ENCODE data around the gene HTATIP2. TPM values are rescaled to one million over a fixed set of nuclear protein-coding genes. Genes with fewer than 3 reads are reported as not detected.
"Not testable (repeated sequence)": the region's sequence is repeated elsewhere in the genome, so short reads cannot be mapped to it uniquely, and the experiment has no call there.

The HTATIP2 gene
- total RNA-seq, 3 donors from 2014 or later, result 36.6 to 44.3 (median 37.8) TPM

DNA sequence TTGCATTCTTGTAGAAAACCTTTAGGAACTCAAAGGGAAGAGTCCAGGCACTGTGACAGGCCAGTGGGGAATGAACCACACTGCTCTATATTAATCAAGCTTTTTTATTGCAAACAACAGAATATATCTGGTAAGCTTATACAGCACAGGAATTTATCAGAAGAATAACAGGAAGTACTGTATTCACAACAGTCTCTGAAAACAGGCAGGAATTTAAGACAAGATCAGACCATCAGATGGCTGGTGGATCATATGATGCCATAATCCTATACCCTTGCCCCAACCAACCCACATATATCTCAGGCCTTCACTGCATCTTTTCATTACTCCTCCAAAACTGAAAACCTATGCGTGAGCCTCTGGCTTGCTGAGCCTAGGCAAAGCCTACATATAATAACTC is 1.0 kb upstream of the HTATIP2 start:
- Mint-ChIP-seq H3K36me3 (ENCODE audit: insufficient read depth) (peaks cover 9% of the 10 kb centered on the region), H3K4me1 (ENCODE audit: low read depth) (peaks cover 57% of the 10 kb centered on the region), H3K4me3 (peak overlapping the region; percentile 87), H3K27me3 (ENCODE audit: low read depth) (no peaks in the 10 kb centered on the region), H3K9me3 (no peaks in the 10 kb centered on the region)
- DNase-seq (no peak), ATAC-seq (no peak)

DNA sequence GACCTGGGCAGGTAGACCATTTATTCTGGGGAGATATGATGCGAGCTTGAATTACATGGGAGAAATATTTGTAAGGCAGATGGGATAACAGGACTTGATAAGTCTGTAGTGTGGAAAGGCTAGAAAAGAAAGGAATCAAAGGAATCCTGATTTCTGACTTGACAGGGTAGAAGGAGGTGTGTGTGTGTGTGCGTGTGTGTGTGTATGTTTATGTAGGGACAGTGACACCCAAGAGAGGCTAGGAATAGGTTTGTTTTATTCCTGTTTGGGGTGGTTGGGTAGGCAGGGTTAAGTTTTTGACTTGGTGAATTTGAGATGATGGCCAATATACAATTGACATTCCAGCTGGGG is 390 bp upstream of the HTATIP2 start:
- DNase-seq (no peak), ATAC-seq (no peak)
- Mint-ChIP-seq H3K27me3 (ENCODE audit: low read depth) (no peaks in the 10 kb centered on the region), H3K4me1 (ENCODE audit: low read depth) (peaks cover 62% of the 10 kb centered on the region), H3K4me3 (peak overlapping the region; percentile 87), H3K9me3 (no peaks in the 10 kb centered on the region), H3K36me3 (ENCODE audit: insufficient read depth) (peaks cover 11% of the 10 kb centered on the region)

DNA sequence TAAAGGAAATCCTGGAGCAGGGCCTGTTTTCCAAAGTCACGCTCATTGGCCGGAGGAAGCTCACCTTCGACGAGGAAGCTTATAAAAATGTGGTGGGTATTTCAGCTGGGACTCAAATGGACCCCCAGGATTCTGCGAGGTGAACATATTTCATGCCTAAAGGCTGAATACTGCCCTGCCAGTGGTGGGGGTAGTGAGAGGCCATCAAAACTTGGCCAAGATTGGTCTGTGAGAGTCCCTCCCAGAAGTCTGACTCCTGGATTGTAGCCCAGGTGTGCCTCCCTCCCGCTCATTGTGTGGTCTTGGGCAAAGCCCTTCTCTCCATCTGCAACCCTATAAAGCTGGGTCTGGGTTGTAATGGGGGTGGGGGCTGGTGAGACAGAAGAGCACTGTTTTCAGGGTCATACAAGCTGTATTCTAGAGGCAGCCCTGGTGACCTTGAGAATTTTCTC is 853 bp downstream of the HTATIP2 start:
- Mint-ChIP-seq H3K27me3 (ENCODE audit: low read depth) (no peaks in the 10 kb centered on the region), H3K9me3 (no peaks in the 10 kb centered on the region), H3K4me3 (peak overlapping the region; percentile 84), H3K36me3 (ENCODE audit: insufficient read depth) (peaks cover 20% of the 10 kb centered on the region), H3K4me1 (ENCODE audit: low read depth) (peaks cover 70% of the 10 kb centered on the region)
- DNase-seq (no peak), ATAC-seq (no peak)

DNA sequence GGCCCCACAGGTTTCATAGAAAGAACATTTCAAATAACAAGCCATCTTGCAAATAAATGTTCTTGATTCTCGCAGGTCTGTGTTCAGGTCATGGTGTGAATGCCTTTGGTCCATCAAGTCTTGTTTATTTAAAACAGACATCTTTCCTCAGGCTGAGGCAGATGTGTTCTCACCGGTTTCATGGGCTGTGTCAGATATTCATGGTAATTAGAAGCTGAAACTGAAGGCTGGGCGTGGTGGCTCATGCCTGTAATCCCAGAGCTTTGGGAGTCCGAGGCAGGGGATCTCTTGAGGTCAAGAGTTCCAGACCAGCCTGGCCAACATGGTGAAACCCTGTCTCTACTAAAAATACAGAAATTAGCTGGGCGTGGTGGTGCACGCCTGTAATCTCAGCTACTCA is 2.0 kb downstream of the HTATIP2 start:
- not testable (repeated sequence) for H3K9me3 Mint-ChIP-seq; H3K27me3 Mint-ChIP-seq (ENCODE audit: low read depth); ATAC-seq; DNase-seq
- H3K36me3 Mint-ChIP-seq (ENCODE audit: insufficient read depth), result peaks cover 20% of the 10 kb centered on the region
- H3K4me3 Mint-ChIP-seq, result peak overlapping the region; percentile 84
- peaks cover 67% of the 10 kb centered on the region for H3K4me1 Mint-ChIP-seq (ENCODE audit: low read depth)

DNA sequence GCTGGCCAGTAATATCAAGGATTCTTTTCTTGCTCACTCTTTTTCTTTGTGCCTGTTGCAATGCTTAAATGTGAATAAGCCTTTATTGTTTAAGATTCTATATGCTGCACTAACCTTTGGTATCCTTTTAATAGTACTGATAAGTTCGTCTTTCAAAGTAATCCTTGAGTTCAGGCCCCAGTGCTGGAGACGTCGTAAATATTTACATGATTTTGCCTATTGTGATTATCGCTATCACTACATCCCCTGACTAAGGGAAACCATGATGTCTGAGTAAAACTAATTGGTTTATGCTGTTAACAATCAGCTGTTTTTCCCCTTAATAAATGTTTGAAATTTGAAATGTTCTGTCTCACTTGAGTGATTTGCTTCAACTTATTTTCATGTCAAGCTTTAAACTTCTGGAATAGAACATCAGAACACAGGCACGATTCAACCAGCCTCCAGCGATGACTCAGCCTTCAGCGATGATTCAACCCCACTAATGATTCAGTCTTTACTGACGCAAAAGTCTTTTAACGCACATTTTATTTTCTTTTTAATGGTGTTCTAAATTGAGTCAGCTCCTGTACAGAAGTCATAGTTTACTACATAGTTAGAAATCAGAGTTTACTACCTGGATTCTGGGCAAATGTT is 3.9 kb downstream of the HTATIP2 start:
- Mint-ChIP-seq H3K27me3 (ENCODE audit: low read depth) (no peaks in the 10 kb centered on the region), H3K36me3 (ENCODE audit: insufficient read depth) (peaks cover 25% of the 10 kb centered on the region), H3K9me3 (no peaks in the 10 kb centered on the region), H3K4me1 (ENCODE audit: low read depth) (peaks cover 55% of the 10 kb centered on the region), H3K4me3 (peak overlapping the region; percentile 31)
- ATAC-seq, result peak; percentile 73 to 77
- peak; percentile 65 for DNase-seq

DNA sequence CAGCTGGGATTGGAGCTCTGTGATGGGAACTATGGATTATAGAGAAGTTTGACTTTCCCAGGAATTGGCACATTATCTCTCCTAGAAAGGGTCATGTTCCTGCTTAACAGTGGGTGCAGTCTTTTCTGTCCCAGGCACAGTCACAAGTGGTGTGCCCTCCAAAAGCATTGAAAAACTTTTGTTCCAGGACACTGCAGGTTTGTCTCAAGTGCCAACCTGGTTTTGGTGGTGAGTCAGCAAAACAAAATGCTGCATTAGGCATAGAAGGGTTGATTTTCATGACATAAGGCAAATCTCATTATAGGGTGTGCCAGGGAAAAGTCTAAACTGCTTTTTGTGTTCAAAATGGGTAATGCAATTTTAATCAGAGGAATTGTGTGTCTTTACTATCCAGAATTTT is 4.9 kb downstream of the HTATIP2 start:
- Mint-ChIP-seq H3K4me1 (ENCODE audit: low read depth) (peaks cover 45% of the 10 kb centered on the region), H3K4me3 (no peak overlapping the region), H3K27me3 (ENCODE audit: low read depth) (no peaks in the 10 kb centered on the region), H3K36me3 (ENCODE audit: insufficient read depth) (peaks cover 27% of the 10 kb centered on the region), H3K9me3 (no peaks in the 10 kb centered on the region)
- DNase-seq, result no peak
- no peak for ATAC-seq

DNA sequence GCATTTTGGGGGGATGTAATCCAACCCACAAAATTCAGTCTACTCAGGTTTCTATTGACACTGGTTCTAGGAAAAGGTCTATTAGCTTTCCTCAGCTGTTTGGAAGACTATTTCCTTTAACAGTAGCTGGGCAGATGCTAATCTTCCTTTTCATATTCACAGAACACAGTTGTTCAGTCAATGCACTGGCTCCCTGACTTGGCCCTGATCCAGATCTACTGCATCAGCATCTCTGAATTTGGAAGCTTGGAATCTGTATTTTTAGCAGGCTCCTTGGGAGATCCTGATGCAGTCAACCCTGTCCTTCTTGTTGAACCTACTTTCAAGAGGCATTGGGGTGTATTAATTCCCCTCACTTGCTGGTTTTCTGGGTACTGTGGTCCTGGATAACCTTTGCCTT is 6.3 kb downstream of the HTATIP2 start:
- H3K4me1 Mint-ChIP-seq (ENCODE audit: low read depth), result peaks cover 47% of the 10 kb centered on the region
- H3K27me3 Mint-ChIP-seq (ENCODE audit: low read depth), result no peaks in the 10 kb centered on the region
- ATAC-seq (no peak), DNase-seq (no peak)
- peaks cover 31% of the 10 kb centered on the region for H3K36me3 Mint-ChIP-seq (ENCODE audit: insufficient read depth)
- no peaks in the 10 kb centered on the region for H3K9me3 Mint-ChIP-seq
- H3K4me3 Mint-ChIP-seq, result no peak overlapping the region

DNA sequence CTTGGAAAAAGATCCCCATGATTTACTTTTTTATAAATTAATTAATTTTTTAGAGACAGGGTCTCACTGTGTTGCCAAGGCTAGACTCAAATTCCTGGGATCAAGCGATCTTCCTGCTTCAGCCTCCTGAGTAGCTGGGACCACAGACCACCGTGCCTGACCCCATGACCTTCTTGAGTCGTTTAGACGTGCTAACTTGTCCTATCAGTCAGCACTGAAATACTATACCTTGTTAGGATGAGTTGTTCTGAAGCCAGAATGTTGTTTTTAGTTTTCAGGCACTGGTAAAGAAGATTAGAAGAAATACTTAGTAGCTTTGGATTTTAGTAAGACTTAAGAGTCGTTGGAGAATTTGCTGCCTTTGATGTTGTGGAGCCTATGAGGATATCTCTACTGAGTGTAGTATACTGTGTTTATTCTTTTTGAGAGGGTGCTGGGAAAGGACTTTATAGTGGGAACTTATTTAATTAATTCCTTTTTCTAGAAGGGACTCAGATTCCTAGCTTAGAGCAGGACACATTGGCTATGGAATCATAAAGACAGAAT is 8.6 kb downstream of the HTATIP2 start:
- Mint-ChIP-seq H3K36me3 (ENCODE audit: insufficient read depth) (peaks cover 34% of the 10 kb centered on the region), H3K4me3 (no peak overlapping the region), H3K9me3 (no peaks in the 10 kb centered on the region), H3K4me1 (ENCODE audit: low read depth) (peaks cover 35% of the 10 kb centered on the region), H3K27me3 (ENCODE audit: low read depth) (no peaks in the 10 kb centered on the region)
- no peak for ATAC-seq
- no peak for DNase-seq

DNA sequence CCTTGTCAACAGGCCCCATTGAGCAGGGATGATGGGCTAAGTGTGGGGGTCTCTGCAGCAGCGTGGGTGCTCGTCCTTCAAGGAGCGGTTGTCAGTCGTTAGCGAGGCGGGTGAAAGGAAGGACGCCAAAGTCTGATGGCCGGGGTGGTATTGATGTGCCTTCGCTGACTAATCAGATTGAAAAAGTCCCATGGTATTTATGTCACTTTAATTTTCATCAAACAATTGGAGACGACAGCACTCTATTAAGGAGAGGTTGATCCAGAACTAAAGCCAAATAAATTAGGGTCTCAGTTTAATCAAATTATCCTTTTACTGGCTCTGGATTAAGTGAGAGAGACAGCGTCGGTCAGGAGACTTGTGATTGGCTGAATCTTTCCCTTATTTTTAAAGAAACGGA is 9.6 kb downstream of the HTATIP2 start:
- Mint-ChIP-seq H3K4me1 (ENCODE audit: low read depth) (peaks cover 27% of the 10 kb centered on the region), H3K36me3 (ENCODE audit: insufficient read depth) (peaks cover 30% of the 10 kb centered on the region), H3K4me3 (no peak overlapping the region), H3K9me3 (no peaks in the 10 kb centered on the region), H3K27me3 (ENCODE audit: low read depth) (no peaks in the 10 kb centered on the region)
- DNase-seq (no peak), ATAC-seq (no peak)

DNA sequence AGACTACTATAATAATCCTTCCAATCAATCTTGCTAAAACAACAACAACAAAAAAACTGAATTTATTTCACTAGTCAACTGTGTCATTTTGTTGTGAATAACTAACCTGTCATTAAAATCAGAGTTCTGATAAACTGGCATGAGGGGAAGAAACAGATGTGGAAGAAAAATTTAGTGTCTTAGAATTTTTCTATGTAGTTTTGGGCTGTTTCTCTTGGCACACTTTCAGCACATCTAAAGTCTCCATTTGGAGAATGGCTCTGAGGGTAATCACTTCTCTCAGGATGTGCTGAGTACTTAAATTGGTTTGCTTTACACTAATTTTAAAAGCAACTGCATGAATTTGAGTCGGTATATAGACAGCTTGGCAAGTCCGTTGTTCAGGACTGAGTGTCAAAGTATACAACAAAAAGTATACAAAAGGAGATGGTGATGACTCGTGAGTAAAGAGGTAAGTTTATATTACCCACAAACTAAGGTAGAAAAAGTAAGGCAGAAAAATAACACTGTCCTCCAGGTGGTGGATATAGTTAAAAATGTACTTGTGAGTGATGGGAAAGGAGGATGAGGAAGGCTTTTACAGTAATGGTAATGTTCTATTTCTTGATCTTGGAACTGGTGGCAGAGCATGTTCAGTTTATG is 10.2 kb downstream of the HTATIP2 start:
- Mint-ChIP-seq H3K36me3 (ENCODE audit: insufficient read depth) (peaks cover 28% of the 10 kb centered on the region), H3K4me1 (ENCODE audit: low read depth) (peaks cover 22% of the 10 kb centered on the region), H3K9me3 (no peaks in the 10 kb centered on the region), H3K27me3 (ENCODE audit: low read depth) (no peaks in the 10 kb centered on the region), H3K4me3 (no peak overlapping the region)
- DNase-seq (no peak), ATAC-seq (no peak)

DNA sequence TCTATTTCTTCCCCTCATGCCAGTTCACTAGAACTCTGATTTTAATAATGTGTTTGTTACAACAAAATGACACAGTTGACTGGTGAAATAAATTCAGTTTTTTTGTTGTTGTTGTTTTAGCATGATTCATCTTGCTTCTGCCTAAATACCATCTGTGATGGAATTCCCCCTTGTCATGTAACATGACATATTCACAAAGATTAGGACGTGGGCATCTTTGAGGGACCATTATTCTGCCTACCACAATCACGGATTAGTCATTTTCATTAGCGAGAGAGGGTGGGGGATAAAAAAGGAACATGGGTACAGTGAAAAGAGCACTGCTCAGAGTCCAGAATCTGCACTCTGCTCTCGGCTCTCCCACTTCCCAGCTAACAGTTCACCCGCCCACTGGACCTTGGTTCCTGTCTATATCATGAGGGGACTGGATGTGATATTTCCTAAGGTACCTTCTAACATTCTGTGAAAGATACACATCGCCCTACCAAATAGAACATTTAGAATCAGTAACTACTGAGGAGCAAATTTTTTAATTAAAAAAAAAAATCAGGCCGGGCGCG is 11.3 kb downstream of the HTATIP2 start:
- DNase-seq, result no peak
- peaks cover 32% of the 10 kb centered on the region for H3K36me3 Mint-ChIP-seq (ENCODE audit: insufficient read depth)
- peaks cover 19% of the 10 kb centered on the region for H3K4me1 Mint-ChIP-seq (ENCODE audit: low read depth)
- no peak overlapping the region for H3K4me3 Mint-ChIP-seq
- ATAC-seq, result peak in 1 of 2 donors; percentile 52
- H3K27me3 Mint-ChIP-seq (ENCODE audit: low read depth), result no peaks in the 10 kb centered on the region
- H3K9me3 Mint-ChIP-seq, result no peaks in the 10 kb centered on the region

DNA sequence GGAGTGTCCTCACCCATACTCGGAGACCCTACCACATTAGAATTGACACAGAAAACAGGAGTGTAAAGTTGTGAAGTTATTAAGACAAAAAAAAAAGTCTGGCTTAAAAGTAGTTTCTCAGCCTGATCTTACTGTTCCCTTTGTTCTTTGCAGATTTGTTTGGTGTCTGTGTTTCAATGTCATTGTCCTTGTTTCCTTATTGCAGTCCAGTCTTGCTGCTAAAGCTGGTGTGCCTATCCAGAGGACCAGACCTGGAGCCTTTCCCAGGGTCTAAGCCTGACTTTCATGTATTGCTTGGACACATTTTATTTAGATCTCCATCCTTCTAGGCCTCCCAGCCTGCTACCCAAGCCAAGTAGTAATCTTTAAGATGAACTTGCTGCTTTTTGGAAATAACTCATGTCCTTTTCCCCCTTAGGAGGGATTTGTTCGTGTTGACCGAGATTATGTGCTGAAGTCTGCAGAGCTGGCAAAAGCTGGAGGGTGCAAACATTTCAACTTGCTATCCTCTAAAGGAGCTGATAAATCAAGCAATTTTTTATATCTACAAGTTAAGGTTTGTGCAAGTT is 12.7 kb downstream of the HTATIP2 start:
- H3K4me3 Mint-ChIP-seq, result no peak overlapping the region
- no peak for ATAC-seq
- DNase-seq, result no peak
- peaks cover 19% of the 10 kb centered on the region for H3K4me1 Mint-ChIP-seq (ENCODE audit: low read depth)
- no peaks in the 10 kb centered on the region for H3K9me3 Mint-ChIP-seq
- no peaks in the 10 kb centered on the region for H3K27me3 Mint-ChIP-seq (ENCODE audit: low read depth)
- H3K36me3 Mint-ChIP-seq (ENCODE audit: insufficient read depth), result peaks cover 32% of the 10 kb centered on the region

DNA sequence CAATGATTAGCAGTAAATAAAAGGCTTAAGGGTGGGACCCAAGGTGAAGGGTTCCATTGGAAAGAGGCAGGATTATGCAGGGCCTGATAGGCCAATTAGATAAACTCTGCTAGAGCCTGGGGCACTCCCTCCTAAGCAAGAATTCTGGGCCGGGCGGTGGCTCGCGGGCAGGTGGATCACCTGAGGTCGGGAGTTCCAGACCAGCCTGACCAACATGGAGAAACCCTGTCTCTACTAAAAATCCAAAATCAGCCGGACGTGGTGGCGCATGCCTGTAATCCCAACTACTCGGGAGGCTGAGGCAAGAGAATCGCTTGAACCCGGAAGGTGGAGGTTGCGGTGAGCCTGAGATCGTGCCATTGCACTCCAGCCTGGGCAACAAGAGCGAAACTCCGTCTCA is 22.5 kb downstream of the HTATIP2 start:
- peaks cover 13% of the 10 kb centered on the region for H3K4me1 Mint-ChIP-seq (ENCODE audit: low read depth)
- H3K4me3 Mint-ChIP-seq, result peak overlapping the region; percentile 90
- not testable (repeated sequence) for ATAC-seq; H3K9me3 Mint-ChIP-seq; H3K27me3 Mint-ChIP-seq (ENCODE audit: low read depth); DNase-seq
- H3K36me3 Mint-ChIP-seq (ENCODE audit: insufficient read depth), result peaks cover 14% of the 10 kb centered on the region

DNA sequence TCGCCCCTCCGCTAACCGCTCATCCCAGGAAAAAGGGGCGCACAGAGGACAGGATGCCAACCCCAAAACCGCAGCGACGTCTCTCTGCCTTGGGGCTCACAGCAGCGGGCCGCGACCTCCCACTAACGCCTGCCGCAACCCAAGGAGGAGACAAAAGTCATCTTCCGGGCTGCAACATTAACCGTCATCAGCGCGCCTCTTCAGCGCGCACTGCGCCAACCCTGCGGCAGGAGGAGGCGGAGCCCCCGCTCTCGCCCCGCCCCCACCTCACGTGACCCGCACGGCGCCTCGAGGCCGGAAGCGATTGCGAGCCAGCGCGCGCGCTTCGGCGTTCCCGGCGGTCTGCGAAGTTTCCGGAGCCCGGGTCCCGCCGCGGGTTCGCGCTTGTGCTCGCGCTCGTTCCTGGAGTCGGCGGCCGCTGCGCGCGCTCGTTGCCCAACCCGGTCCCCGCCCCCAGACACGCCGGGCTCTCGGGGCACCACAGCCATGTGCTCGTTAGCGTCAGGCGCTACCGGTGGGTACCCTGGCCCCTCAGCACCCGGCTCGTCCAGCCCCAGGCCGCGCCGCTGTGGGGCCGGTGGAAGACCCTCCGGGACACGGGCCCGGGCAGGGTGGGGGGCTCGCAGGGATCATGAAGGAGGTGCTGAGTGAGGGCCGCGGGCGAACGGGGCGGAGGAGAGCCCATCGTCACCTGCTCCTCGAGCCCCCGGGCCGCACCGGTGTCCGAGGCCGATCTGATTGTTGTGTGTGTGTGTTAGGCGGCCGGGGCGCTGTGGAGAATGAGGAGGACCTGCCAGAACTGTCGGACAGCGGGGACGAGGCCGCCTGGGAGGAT is 24.0 kb downstream of the HTATIP2 start, which contains the start of gene PRMT3:
Gene PRMT3, plus strand, starts transcription at position 456 of the 835 bp plus-strand sequence. Its CDS starts 31 bp downstream, at position 487.
- Mint-ChIP-seq H3K4me1 (ENCODE audit: low read depth) (peaks cover 15% of the 10 kb centered on the region), H3K27me3 (ENCODE audit: low read depth) (no peaks in the 10 kb centered on the region), H3K36me3 (ENCODE audit: insufficient read depth) (peaks cover 18% of the 10 kb centered on the region), H3K4me3 (peak within 1 kb of the TSS; percentile 90), H3K9me3 (no peaks in the 10 kb centered on the region)
- ATAC-seq, result peak; percentile 86 to 89
- peak; percentile 97 for DNase-seq
